WTC11 (cell line): ENCODE measurements around the gene LRRC75B.
"Not testable (repeated sequence)": the region's sequence is repeated elsewhere in the genome, so short reads cannot be mapped to it uniquely, and the experiment has no call there.

Source experiments
- CBFB ChIP-seq: sonication (generic); formaldehyde crosslinking; IDR thresholded peaks from 2 replicates; pipeline ENCODE4 v1.8.1; 2022; ENCODE audit warnings: mild to moderate bottlenecking, low read depth, missing genetic modification reagents
- CREB1 ChIP-seq: sonication (generic); formaldehyde crosslinking; IDR thresholded peaks from 2 replicates; pipeline ENCODE4 v1.8.0; 2023; ENCODE audit warnings: mild to moderate bottlenecking, missing genetic modification reagents
- FOXP1 ChIP-seq: sonication (generic); formaldehyde crosslinking; IDR thresholded peaks from 2 replicates; pipeline ENCODE4 v1.8.0; 2022; ENCODE audit warnings: missing genetic modification reagents, mild to moderate bottlenecking, moderate library complexity, borderline replicate concordance
- GTF2I ChIP-seq: fragments of 250-450 bp; sonication (Bioruptor Pico); conservative IDR thresholded peaks from 2 replicates; pipeline ENCODE4 v1.4.0; 2021; ENCODE audit warnings: mild to moderate bottlenecking
- NFYB ChIP-seq: sonication (generic); formaldehyde crosslinking; conservative IDR thresholded peaks from 2 replicates; pipeline ENCODE4 v1.8.0; 2022; ENCODE audit warnings: low read depth, missing genetic modification reagents
- SP1 ChIP-seq: sonication (generic); formaldehyde crosslinking; conservative IDR thresholded peaks from 2 replicates; pipeline ENCODE4 v1.8.1; 2022; ENCODE audit warnings: missing genetic modification reagents
- TF ChIP-seq, protein P1 (sequence below): fragments of 200-600 bp; IDR thresholded peaks from 2 replicates; pipeline ENCODE4 v1.8.0; 2022; ENCODE audit warnings: antibody characterized with exemption
- TF ChIP-seq, protein P2 (sequence below): sonication (generic); formaldehyde crosslinking; IDR thresholded peaks from 2 replicates; pipeline ENCODE4 v1.8.1; 2023; ENCODE audit warnings: mild to moderate bottlenecking, missing genetic modification reagents
- TF ChIP-seq, protein P3 (sequence below): sonication (generic); formaldehyde crosslinking; IDR thresholded peaks from 2 replicates; pipeline ENCODE4 v1.8.1; 2023; ENCODE audit warnings: mild to moderate bottlenecking, missing genetic modification reagents, moderate library complexity
- TF ChIP-seq, protein P4 (sequence below): sonication (generic); formaldehyde crosslinking; IDR thresholded peaks from 2 replicates; pipeline ENCODE4 v1.8.0; 2022; ENCODE audit warnings: mild to moderate bottlenecking, missing genetic modification reagents
- TF ChIP-seq, protein P5 (sequence below): sonication (generic); formaldehyde crosslinking; IDR thresholded peaks from 2 replicates; pipeline ENCODE4 v1.8.0; 2022; ENCODE audit warnings: mild to moderate bottlenecking, missing genetic modification reagents

DNA sequence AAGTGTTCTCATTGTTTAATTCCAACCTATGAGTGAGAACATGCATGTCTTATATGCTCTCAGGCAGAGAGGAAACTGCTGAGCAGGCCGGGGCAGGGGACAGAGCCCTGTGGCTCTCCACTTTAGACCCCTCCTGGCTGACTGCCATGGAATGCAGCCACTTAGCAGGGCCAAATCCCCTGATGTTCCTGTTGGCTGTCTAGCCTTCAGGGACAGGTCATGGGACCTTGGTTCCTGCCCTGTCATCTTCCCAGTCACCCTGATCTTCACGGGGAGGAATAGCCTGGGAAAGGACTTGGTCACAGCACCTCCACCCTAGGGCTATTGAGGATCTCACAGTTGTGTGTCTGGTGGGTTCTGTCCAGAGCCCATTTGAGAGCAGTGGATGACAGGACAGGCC, 13.5 kb upstream of the LRRC75B start:
- TF ChIP-seq FOXP1 (CRISPR knock-in tag); GTF2I; NFYB (CRISPR knock-in tag); SP1; CBFB; CREB1 (CRISPR knock-in tag): not testable (repeated sequence)
- TF ChIP-seq, protein P1, sequence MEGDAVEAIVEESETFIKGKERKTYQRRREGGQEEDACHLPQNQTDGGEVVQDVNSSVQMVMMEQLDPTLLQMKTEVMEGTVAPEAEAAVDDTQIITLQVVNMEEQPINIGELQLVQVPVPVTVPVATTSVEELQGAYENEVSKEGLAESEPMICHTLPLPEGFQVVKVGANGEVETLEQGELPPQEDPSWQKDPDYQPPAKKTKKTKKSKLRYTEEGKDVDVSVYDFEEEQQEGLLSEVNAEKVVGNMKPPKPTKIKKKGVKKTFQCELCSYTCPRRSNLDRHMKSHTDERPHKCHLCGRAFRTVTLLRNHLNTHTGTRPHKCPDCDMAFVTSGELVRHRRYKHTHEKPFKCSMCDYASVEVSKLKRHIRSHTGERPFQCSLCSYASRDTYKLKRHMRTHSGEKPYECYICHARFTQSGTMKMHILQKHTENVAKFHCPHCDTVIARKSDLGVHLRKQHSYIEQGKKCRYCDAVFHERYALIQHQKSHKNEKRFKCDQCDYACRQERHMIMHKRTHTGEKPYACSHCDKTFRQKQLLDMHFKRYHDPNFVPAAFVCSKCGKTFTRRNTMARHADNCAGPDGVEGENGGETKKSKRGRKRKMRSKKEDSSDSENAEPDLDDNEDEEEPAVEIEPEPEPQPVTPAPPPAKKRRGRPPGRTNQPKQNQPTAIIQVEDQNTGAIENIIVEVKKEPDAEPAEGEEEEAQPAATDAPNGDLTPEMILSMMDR = not testable (repeated sequence)
- TF ChIP-seq, protein P2, sequence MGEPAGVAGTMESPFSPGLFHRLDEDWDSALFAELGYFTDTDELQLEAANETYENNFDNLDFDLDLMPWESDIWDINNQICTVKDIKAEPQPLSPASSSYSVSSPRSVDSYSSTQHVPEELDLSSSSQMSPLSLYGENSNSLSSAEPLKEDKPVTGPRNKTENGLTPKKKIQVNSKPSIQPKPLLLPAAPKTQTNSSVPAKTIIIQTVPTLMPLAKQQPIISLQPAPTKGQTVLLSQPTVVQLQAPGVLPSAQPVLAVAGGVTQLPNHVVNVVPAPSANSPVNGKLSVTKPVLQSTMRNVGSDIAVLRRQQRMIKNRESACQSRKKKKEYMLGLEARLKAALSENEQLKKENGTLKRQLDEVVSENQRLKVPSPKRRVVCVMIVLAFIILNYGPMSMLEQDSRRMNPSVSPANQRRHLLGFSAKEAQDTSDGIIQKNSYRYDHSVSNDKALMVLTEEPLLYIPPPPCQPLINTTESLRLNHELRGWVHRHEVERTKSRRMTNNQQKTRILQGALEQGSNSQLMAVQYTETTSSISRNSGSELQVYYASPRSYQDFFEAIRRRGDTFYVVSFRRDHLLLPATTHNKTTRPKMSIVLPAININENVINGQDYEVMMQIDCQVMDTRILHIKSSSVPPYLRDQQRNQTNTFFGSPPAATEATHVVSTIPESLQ (CRISPR knock-in tag) = not testable (repeated sequence)
- TF ChIP-seq, protein P3, sequence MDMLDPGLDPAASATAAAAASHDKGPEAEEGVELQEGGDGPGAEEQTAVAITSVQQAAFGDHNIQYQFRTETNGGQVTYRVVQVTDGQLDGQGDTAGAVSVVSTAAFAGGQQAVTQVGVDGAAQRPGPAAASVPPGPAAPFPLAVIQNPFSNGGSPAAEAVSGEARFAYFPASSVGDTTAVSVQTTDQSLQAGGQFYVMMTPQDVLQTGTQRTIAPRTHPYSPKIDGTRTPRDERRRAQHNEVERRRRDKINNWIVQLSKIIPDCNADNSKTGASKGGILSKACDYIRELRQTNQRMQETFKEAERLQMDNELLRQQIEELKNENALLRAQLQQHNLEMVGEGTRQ = not testable (repeated sequence)
- TF ChIP-seq, protein P4, sequence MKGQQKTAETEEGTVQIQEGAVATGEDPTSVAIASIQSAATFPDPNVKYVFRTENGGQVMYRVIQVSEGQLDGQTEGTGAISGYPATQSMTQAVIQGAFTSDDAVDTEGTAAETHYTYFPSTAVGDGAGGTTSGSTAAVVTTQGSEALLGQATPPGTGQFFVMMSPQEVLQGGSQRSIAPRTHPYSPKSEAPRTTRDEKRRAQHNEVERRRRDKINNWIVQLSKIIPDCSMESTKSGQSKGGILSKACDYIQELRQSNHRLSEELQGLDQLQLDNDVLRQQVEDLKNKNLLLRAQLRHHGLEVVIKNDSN (CRISPR knock-in tag) = not testable (repeated sequence)
- TF ChIP-seq, protein P5, sequence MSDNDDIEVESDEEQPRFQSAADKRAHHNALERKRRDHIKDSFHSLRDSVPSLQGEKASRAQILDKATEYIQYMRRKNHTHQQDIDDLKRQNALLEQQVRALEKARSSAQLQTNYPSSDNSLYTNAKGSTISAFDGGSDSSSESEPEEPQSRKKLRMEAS (CRISPR knock-in tag) = not testable (repeated sequence)
